HG03103 (cell line): Measurements from ENCODE around the gene AUNIP.

Source experiments
- ATAC-seq: cut with Tn5 transposase; IDR thresholded peaks from one replicate; pipeline ENCODE4 v1.9.1; 2021; ENCODE audit warnings: low read depth; ENCODE audit not compliant: unreplicated experiment

Gene AUNIP, protein sequence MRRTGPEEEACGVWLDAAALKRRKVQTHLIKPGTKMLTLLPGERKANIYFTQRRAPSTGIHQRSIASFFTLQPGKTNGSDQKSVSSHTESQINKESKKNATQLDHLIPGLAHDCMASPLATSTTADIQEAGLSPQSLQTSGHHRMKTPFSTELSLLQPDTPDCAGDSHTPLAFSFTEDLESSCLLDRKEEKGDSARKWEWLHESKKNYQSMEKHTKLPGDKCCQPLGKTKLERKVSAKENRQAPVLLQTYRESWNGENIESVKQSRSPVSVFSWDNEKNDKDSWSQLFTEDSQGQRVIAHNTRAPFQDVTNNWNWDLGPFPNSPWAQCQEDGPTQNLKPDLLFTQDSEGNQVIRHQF

DNA sequence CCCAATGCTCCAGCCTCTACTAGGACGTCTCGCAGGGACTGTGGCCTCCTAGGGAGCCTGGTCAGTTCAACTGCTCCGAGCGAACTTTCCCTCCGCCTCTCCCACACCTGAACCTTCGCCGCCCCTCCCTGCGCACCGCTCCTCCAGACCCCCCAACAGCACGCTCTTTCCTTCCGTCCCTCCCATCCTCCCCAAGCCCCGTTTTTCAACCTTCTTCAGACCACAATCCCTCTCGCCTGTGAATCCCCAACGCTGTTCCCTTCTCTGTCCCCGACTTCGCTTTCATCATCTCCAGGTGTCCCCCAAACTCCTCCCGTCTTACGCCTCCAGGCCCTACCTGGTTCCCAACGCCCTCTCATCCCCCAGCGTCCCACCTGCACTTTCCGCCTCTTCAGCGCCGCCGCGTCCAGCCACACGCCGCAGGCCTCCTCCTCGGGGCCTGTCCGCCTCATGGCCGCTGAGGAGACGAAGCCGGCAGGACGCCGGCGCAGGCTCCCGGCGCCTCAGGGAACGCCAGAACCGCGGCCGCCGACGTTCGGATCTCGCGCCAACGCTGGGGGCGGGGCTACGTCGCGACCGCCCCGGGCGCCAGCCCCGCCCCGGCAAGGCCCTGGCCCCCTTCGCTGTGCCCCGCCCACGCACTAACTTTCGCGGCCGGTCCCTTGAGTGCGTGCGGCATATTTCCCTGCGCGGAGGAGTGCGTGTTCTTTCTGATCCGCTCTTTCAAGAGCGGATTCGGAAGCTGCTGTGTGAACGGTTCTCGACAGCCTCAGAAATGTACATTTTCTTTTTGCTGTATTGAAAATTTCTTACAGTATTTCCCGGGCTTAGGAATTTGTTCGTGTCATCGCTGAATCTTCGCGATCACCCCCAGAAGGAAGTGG is at the start of gene AUNIP:
AUNIP (minus strand) TSS at position 552 of the 884 bp plus-strand sequence; CDS start at position 452, 100 bp downstream.
- peak; percentile 73 for ATAC-seq

DNA sequence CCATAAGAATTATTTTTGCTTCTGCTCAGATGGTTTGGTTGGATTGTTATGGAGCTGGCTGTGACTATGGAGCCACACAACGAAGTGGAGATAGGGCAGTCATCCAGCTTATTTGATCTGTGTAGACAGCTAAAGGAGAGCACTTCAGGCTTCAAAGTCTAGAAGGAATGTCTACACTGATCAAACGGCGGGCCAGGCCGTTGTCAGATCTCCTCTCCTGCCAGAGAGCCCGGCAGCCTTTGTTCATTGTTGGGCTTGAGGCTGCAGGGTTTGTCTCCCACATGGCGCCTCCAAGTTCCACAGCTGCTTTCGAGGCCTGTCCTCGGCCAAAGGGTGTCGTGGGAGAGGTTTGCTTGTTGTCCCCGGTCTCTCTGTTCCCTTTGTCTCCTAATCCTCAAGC is 49.8 kb upstream of the AUNIP start:
- ATAC-seq = no peak

DNA sequence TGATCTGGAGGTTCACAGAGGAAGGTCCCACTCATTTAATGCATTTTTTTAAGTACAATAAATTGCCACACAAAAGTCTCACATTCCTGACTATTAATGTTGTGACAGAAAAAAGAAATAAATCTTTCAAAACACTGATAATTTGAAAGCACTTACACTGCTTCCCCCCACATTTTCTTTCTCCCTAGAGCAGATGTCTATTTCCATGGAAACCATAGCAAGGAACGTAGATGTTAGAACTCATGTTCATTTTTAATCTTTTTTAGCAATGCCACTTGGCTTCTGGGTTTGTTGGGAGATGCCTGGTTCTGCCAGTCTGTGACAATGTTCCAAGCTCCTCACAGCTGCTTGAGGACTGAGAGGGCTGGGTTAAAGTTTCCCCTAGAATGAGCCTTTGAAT is 48.9 kb upstream of the AUNIP start:
- no peak for ATAC-seq

DNA sequence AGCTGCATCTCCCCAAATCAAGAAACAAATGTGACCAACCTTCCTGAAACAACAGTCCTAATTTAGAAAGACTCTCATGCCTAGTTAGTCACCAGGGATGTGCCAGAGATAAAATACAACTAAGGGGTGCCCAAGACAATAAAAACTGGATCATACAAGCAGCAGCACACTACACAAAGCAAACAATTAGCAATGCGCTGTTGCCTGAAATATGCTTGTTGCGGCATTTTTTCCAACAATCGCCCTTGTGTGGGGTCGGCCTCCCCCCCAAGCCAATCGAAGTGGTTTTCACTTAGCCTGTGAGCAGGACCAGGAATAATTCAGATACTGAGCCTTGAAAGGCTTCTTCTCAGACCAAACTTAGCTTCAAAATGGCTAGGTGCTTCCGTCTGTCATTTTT is 48.3 kb upstream of the AUNIP start:
- no peak for ATAC-seq

DNA sequence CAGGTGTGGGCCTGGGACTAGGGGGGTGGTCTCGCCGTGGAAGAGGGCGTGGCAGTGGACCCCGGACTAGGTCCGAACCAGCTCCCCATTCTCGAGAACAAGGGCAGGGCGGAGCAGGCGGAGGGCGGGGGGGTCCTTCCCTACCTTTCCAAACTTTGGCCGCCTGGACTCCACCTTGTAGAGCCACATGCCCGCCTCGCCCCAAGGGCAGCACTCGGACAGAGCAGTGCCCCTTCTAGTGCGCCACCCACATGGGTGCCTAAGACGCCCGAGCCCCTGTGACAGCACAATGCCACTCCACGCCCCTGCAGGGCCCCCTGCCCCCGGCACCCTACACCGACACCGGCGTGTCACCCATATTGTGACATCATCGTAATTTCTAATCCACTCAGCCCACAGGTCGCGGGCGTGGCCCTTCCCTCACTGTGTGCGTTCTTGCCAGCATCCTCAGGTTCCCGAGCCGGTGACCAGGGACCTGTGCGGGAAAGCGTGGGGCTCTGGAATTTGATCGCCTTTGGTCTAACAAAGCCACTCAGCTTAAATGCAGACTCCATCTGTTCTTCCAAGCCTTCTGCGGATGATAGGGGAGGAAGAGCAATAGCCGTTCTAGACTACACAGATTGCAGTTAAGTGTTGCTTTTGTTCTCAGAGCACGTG is 47.5 kb upstream of the AUNIP start:
- no peak for ATAC-seq

DNA sequence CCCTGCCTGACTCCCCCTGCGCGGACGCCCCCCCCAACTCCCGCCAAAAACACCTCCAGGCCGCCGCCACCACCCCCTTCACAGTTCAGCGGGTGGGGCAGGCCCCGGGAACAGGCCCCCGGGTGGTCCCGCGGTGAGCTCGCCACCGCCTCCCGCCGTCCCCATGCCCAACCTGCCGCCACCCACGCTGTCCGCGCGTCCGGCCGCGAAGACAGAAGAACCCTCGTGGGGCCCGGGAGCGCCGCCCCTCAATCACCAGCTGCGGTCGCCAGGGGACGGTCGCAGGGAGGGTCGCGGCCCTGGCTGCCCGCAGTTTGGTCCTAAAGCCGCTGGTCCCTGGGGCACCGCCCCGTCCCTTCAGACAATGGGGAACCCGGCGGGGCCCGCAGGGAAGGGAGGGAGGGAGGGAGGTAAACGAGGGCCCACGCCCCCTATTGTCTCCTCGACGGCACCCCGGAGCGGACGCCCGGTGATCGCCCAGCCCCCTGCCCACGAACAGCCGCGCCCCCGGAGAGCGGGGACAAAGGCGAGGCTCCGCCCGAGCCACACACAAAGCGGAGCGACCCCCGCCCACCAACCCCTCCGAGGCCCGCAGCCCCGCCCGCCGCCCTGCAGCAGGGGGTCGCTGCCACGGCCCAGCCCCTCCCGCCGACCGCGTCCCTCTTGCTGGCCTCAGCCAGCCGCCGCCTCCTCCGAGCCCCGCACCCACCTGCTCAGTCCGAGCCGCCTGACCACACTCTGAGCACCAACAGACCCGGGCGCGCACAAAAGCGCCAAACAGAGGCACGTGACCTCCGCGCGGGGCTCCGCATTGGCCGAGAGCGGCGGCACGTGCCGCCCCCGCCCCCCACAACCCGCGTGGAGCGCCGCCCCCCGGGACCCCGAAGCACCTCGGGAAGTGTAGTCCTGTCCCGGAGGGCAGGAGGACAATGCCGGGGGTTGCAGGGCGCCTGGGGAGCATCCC is 46.7 kb upstream of the AUNIP start, which contains the start of gene STMN1:
STMN1 (minus strand) TSS at position 740 of the 964 bp plus-strand sequence. CDS start 1,743 bp downstream, outside the sequence.
- ATAC-seq = peak; percentile 59

DNA sequence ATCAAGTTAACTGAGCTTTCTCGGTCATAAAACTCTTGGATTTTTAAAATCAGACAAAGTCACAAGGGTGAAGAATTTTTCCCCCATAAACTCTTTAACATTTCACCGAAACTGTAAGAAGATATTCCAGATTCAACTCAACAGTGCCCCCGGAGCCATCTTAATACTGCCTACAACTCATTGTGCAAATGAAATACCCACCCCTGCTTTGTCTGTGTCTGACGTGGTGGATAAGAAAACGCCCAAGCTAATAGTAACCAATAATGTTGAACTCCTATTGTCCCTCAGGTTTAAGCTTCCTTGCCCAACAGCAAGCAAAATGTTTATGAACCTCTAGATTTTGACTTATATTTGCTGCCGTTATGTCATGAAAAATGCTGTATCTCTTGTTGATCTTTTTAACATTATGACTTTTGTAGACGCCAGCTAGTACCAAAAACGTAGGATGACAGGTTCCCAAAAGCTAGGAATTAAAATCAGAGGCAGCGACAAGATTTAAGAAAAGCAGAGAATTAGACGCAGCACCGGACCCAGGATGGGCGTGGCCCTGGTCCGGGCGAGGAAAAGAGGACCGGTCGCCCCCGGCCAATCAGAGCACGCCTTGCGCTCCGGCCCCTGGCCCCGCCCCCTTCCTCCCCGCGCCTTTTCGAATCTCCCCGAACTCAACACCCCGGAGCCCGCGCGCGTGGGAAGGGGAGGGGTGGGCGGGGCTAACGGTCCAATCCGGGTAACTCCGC is 45.9 kb upstream of the AUNIP start:
- peak; percentile 66 for ATAC-seq

DNA sequence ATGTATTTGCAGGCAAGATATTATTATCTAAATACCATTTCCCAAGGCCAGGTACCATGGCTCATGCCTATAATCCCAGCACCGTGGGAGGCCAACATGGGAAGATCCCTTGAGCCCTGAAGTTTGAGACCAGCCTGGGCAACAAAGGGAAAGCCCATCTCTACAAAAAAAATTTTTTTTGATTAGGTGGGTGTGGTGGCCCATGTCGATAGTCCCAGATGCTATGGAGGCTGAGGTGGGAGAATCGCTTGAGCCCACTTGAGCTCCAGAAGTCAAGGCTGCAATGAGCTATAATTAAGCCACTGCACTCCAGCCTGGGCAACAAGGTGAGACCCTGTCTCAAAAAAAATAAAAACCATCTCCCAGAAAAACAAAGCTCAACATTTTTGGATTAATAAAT is 44.7 kb upstream of the AUNIP start:
- ATAC-seq = no peak

DNA sequence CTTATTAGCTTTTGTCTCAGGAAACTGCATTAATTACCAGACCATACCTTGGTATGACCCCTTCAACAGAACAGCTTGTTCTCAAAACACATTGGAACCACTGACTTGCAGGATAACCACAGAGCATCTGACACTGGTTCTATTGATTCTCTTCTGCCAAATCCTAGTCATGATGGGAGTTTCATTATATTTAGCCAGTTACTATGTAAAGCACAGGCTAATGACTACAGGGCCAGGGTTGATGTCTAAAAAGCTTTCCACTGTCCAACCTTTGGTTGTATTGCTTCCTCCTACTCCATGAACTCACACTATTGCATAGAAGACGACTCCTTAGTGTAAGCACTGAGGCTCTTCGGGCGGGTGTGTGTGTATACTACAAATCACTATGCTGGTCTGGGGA is 43.2 kb upstream of the AUNIP start:
- ATAC-seq = no peak

DNA sequence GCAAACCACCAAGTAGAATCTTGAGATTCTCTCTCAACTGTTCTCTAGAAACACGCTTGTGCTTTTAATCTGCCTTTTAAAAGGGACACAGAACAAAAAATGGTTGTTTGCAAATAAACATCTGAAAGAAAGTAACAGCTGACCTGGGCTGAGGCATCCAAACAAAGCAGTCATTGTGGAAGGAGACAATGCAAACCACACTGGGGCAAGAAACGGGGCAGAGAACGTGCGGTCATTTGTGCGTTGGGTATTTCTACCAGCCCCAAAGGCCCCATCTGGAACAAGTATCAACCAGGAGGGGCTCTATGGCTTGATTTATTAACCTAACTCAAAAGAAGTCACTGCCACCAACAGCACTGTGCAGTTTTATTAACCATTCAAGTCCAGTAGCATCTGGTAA is 41.0 kb upstream of the AUNIP start:
- no peak for ATAC-seq

DNA sequence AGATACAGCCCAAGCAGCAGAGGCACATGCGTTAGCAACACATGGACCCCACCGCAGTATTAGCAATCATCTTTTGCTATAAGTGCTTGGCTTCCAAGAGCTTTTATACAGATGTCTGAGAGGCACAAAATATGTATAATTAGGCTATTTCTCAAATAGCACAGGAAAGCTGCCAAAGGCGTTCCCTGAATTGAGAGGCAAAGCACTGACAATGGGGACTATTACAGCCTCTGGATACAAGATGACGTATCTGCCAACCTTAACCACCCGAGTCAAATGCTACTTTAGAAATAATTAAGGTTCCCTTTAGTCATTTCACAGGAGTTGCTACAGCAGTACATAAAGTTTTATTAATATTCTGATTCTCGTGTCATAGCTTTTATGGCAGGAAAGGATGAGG is 40.5 kb upstream of the AUNIP start:
- no peak for ATAC-seq

DNA sequence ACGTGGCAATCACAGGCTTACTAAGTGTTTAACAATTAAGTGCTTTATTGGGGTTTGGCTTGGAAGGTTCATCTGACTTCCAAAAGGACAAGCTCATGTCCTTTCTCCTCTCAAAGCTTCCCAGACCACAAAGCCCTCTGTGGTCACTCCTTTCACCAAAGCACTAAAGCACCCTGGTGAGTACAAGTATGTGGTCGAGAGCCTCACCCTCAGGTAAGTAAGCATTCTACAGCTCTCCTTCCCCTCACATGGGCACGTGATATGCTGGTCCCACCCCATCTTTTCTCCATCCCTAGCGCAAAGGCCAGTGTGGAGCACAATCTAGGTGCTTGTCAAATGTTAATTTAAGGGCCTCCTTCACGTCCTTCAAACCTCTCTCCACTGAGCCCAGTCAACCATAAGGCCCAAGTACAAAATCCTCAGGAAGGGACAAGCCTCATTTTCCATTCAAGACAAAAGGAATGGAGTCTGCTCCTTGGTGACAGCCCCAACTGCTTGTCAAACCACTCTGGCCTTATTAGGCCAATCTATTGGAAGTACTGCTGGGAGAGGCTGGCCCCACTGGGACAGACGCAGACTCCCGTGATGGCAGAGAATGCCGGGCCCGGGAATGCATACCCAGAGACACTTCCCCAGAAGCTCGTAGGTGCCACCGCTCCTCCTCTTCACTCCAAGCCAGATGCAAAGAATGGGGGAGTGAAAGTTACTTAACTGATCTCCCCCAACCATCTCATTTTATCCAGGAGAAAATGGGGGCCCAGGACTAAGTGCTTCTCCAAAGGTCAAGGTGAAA is 39.2 kb upstream of the AUNIP start:
- ATAC-seq = no peak

DNA sequence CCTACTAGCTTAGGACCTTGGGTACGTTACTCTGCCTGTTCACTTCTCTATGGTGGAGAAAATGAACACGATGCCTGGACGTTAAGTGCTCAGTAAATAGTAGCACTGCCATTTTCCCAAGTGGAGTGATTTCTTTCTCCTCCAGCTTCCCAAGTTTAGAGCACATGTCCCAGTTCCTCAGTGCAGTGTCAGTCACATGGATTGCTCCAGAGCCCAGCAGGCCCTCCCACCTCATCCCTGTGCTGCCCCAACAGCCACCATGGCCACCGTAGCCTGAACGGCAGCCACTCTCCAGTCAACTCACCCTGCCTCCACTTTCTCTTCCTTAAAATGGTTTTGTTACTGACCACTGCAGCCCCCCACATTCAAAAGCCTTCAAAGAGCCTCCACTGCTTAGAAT is 38.5 kb upstream of the AUNIP start:
- ATAC-seq = no peak

DNA sequence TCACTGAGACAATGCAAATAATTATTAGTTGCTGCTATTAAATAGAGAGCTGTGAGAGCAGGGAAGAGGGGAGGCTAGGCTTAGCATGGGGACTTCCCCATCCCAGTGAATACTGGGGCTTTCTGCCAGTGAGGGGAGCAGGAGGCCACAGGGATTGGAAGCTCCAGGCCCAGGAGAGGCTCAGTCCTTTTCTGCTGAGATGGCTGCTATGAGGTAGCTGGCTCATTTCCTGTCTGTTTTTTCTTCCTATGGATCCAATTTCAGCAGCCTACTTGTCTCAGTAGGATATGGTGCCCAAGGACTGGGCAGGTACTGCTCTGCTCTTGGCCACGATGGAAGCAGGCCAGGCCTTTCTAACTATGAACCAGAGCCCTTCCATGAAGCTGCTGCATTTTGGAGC is 37.0 kb upstream of the AUNIP start:
- no peak for ATAC-seq

DNA sequence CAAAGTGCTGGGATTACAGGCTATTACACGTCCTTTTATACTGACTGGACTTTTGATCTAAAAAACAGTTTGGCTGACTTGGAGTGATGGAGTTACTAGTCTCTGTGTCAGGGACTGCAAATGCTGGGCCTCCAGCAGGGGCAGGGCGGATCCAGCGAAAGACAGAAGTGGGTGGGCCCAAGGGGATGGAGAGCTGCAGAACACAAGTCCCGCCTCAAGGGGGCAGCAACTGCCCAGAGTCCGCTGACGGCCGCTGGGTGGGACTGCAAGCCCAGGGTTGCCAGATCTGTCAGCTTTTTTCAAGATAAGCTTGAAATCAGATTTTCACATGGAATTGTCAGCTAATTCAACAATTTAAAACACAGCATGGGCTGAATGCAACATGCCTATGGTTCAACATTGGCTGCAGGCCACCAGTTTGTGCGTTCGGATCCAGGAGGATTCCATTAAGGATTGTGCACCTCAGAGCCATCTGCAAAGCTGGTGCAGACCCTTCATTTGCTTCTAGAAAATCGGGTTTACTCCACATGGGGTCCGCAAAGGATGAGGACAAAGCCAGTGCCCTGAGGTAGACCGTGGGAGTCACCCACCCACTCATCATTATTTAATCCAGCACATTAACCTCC is 36.2 kb upstream of the AUNIP start:
- peak; percentile 78 for ATAC-seq

DNA sequence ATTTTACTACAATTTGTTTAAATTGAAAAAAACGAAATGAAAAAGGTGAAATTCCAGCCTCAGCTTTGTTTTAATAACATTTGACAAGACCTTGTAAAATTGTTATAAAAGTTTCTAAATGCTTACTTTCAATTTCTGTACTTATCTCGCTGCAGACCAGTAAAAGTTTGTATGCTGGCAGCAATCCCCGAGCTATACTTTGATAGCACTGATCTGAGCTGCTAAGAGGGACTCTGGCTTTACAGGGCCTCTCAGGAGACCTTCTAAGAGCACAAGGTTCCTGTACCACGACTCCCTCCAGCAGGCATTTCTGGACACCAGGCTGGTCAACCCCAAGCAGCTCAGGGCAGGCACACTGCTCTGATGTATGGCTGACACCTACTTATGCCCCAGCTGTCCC is 33.9 kb upstream of the AUNIP start:
- ATAC-seq = no peak

DNA sequence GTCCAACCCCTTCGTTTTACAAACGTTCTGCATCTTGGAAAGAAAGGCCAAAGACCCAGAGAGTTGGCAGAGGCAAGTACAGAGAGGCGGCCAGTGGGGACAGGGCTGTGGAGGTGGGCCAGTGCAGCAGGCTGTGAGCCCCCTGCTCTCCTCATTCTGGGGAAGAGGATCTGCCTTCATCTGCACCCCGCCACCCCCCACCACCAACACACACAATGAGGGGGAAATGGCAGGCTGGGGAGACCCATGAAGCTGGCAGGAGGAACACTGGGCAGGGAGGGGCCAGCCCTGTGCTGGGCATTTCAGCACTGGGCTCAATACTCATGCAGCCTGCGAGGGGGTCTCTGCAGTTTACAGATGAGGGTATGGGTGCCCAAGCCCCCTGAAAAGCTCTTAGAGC is 32.3 kb upstream of the AUNIP start:
- no peak for ATAC-seq
